KG1 (cell line): ENCODE results near the gene PSMD1.

Experiments
- DNase-seq: peaks from one replicate; lab custom pipeline; 2025; lab: John Stamatoyannopoulos, UW

Gene PSMD1

GRCh38 chr2:231036131-231036530, 20.5 kb upstream of the PSMD1 start:
- DNase-seq, result no peak

DNA sequence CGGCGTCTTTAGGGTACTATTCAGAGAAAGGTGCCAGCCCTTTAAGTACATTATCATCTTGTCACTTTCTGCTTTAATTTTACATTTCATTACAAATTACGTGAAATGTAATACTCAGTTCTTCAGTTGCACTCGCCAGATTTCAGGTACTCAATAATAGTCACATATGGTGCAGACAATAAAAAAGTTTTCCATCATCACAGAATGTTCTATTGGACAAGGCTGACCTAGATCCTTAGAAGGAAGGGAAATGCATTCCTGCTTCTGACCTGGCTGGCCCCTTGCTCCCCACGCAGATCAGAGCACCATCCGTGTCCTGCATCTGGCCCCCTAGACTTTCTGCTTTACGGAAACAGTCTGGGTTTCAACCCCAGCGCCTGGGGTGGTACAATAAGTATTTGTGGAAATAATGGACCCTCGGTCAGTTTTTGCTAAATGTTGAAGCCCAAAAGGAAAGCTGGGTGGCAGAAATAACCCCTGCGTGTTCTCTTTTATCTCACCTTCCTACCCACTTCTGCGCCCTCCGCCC, 20.0 kb upstream of the PSMD1 start:
- DNase-seq, result no peak

- DNase-seq, result no peak
These were observed 19.4 kb upstream of the PSMD1 start, which contains the start of gene C2orf72 for GRCh38 chr2:231037202-231037730. TSS of gene C2orf72 (plus strand) at chr2:231037523. CDS start at chr2:231037566, 43 bp downstream.

GRCh38 chr2:231037731-231038482, 18.8 kb upstream of the PSMD1 start:
- no peak for DNase-seq

DNA sequence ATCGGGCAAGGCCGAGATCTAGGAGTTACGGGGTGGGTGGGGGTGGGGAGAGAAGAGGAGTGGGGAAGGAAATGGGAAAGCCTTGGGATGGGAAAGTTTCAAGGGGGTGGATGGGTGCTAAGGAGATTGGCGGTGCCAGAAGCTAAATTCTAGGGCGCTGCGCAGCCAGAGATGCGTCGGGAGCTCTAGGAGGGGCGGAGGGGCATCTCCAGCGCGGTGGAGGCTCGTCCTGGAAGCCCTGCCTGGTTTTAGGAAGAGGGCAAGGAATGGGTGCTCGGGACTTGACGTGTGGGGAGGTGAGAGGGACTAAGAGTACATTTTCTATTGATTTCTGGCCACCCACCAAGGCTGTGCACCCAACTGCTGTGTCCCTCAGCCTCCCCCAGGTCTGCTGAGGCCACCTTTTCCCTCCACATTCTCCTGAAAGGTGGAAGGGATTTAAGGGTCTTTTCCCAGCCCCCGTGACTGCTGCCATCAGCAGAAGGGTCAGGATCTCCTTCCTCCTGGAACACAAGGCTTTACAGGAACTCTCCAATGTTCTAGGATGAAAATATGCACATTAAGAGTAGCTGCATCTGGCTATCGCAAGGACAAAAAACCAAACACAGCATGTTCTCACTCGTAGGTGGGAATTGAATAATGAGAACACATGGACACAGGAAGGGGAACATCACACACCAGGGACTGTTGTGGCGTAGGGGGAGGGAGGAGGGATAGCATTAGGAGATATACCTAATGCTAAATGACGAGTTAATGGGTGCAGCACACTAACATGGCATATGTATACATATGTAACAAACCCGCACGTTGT, 18.0 kb upstream of the PSMD1 start:
- DNase-seq, result no peak

DNA sequence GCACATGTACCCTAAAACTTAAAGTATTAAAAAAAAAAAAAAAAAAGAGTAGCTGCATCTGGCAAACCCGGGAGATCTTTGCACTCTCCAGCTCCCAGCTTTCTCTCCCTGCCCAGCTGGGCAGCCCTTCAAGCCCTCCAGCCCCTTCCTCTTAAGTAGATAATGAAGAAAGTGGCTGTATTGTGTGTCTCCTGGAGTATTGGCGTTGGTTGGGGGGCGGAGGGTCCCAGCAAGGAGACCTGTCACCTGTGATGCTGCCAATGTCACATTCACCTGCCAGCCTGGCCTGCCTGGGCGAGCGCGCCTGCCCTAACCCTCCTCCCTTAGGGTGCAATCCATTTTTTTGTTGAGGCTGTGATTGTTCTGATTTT, 17.4 kb upstream of the PSMD1 start:
- no peak for DNase-seq

GRCh38 chr2:231039821-231040364, 16.8 kb upstream of the PSMD1 start:
- no peak for DNase-seq

- DNase-seq, result no peak
These were observed 15.5 kb upstream of the PSMD1 start for GRCh38 chr2:231041061-231041689.

- no peak for DNase-seq
These were observed 12.9 kb upstream of the PSMD1 start for GRCh38 chr2:231043796-231044195.

- no peak for DNase-seq
These were observed 9.8 kb upstream of the PSMD1 start for GRCh38 chr2:231046916-231047273.

- no peak for DNase-seq
These were observed 9.3 kb upstream of the PSMD1 start for GRCh38 chr2:231047274-231047922.

GRCh38 chr2:231047923-231048915, 8.4 kb upstream of the PSMD1 start:
- DNase-seq, result no peak

GRCh38 chr2:231049286-231050017, 7.2 kb upstream of the PSMD1 start:
- no peak for DNase-seq

DNA sequence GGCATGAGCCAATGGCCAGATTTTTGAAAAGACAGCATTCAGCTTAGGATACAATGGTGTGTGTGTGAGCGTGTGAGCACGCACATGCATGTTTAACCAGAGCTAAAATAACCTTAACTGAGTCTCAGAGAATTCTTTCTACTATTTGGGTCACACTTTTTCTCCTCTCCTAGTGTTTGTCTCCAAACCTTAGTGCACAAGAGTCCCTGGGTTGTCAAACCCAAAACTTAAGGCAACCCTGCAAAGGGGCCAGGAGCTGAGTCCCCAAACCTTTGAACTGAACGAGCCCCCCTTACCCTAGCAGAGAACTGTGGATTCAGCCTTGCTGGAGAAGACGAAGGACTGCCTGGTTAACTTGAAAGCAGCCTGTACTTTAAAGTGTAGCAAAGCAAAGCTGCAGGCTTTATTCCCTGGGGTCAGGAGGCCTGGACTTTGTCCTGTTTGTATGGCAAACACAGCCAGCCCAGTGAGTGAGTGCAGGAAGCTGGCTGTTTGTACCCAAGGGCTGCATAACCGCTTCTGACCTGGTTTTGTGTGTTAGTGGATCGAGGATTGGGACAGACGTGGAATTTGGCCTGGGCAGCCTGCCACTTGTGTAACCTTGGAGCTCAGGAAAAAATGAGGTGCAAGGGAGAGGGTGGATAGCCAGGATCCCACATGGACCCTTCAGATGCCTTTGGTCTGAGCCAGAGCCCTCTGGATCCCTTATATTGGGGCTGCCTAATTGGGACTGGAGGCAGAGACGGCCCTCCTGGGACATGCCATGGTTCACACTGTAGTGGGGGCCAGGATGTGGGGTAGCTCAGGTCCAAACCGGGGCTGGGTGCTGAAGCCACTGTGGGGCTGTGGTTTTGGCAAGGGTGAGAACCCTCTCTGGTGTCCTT, 6.4 kb upstream of the PSMD1 start:
- no peak for DNase-seq

DNA sequence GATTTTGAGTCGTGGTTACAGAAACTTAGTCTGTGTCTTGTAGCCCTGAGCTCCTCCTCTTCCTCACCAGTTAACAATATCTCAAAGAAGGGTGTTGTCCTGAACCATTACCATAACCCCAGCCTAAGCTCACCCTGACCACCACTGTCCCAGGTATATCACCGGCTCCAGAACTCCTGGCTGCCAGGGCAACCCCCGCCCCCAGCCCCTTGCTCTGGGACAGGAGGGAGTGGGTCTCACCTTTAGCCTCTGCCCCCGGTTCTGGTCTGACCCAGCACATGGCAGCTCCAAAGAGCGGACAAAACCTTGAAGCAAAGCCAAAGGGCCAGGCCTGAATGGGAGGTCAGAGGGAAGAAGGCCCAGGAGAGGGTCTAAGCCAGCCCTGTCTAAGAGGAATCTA, 5.6 kb upstream of the PSMD1 start:
- DNase-seq, result no peak

DNA sequence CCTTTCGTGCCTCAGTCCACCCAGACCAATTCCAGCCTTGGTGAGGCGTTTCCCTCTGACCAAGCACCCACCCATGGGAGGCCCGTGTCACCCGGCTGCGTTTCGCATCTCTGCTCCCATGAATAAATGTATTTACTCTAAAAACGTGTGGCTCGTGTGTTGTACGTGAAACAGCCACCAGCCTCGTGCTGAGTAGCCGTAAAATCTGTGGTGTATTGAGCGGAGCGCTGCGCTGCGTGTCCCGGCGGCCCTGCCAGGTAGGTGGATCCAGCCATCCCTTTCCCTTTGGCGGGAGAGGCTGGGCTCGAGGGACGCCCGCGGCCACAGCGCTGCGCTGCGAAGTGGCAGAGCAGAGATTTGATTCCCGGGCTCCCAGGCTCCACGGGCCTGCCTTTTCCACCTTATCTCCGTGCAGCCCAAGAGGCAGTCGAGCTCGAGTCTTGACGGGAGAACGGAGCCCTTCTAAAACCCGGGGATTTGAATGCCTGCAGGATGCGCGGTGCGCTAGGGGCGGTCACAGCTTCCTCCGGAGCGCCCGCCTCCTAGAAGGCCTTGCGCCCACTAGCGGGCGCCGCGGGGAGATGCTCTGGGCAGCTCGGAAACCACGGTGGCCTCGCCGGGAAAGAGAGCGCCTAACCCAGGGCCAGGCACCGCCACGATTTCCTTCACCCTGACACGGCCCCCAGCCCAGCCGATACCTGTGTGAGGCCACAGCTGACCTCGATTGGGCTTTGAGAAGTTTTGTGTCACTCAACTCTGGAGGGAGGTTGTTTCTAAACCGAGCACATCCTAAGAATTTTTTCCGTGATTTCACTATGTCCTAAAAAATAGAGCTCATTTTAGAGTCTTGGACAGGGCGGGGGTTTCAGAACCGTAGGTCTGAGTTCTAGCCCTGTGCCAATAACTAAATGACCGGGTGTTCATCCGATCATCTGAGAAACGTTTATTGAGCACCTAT, 3.9 kb upstream of the PSMD1 start:
- peak; percentile 43 for DNase-seq

- no peak for DNase-seq
These were observed 2.8 kb upstream of the PSMD1 start for GRCh38 chr2:231053846-231054245.
